Measurements from ENCODE around the gene NOC3L. TPM values are rescaled to one million over a fixed set of nuclear protein-coding genes. Genes with fewer than 3 reads are reported as not detected.

NOC3L gene
- polyA plus RNA-seq, 3 donors = 2.4 to 3.0 (median 2.7) TPM

DNA sequence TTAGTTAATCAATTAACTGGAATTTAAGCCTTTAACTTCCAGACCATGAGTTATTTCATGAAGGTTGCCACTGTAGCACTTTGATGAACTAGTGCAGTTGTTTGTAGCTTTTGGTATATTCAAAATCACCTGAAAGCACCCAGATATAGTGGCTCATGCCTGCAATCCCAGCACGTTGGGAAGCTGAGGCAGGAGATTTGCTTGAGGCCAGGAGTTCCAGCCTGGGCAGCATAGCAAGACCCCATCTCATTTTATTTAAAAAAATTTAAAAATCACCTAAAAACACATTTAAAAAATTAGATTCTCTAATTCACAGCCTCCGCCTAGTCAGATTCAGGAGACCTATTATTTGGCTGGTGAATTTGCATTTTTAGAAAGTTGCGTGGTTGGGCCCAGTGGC is 48.6 kb upstream of the NOC3L start:
- peaks cover 4 to 10% (median 6%) of the 10 kb centered on the region in 3 donors for H3K27me3 Mint-ChIP-seq (ENCODE audit: low read depth in 3 of 3)
- no CpG with 5 or more reads among the region's 3 CpGs for WGBS (ENCODE audit: insufficient coverage)

DNA sequence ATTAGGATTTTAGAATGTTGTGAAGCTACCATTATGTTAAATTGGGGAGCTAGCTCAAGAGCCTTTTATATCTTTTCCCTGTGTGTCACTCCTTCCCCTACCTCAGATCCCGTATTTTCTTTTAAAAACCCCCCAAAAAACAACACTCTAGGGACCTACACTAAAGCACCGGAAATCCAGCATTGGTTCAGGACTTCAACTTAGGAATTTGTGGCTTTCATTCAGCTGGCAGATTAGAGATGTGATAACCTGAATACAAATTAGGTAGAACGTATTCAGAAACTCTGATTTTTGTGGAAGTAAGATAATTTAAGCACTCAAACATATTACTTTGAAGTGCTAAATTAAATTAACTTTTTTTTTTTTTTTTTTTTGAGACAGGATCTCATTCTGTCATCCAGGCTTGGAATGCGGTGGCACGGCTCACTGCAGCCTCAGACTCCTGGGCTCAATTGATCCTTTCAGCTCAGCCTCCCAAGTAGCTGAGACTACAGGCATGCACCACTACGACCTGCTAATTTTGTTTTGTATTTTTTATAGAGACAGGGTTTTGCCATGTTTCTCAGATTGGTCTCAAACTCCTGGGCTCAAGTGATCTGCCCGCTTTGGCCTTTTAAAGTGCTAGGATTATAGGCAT is 46.4 kb upstream of the NOC3L start:
- Histone ChIP-seq H3K27ac (ENCODE audit: low read depth in 1 of 2, low read length in 2 of 2) (no peak overlapping the region), H4K20me1 (ENCODE audit: insufficient read depth, low read length) (peaks cover 74% of the 10 kb centered on the region), H3K9ac (ENCODE audit: insufficient read depth, low read length, poor library complexity, severe bottlenecking) (no peak overlapping the region), H3K9me3 (replicated peaks in 1 of 2; ENCODE audit: control insufficient read depth in 1 of 2, insufficient read depth in 1 of 2, low read length in 2 of 2) (no peaks in the 10 kb centered on the region), H3K4me2 (replicated peaks; ENCODE audit: extremely low read depth, low read length, poor library complexity, severe bottlenecking) (no peak overlapping the region), H3K27me3 (ENCODE audit: control insufficient read depth in 2 of 2, insufficient read depth in 2 of 2, low read length in 2 of 2) (peaks cover 0 to 2% of the 10 kb centered on the region in 2 donors), H3K4me1 (ENCODE audit: control insufficient read depth in 1 of 2, insufficient read depth in 2 of 2, low read length in 2 of 2) (peaks cover 8 to 10% of the 10 kb centered on the region in 2 donors), H3K79me2 (ENCODE audit: insufficient read depth, low read length) (peaks cover 69% of the 10 kb centered on the region), H2AFZ (ENCODE audit: insufficient read depth, low read depth, low read length, poor library complexity, severe bottlenecking) (no peak overlapping the region), H3K36me3 (replicated peaks in 1 of 2; ENCODE audit: control insufficient read depth in 1 of 2, insufficient read depth in 2 of 2, low read length in 2 of 2) (no peaks in the 10 kb centered on the region), H3K4me3 (replicated peaks in 1 of 3; ENCODE audit: low read depth in 2 of 3, low read length in 3 of 3) (no peak overlapping the region)
- H3K27me3 Mint-ChIP-seq (ENCODE audit: low read depth in 3 of 3) = peaks cover 12 to 25% (median 12%) of the 10 kb centered on the region in 3 donors
- H3K4me3 Mint-ChIP-seq = no peak overlapping the region
- peaks cover 0 to 2% (median 0%) of the 10 kb centered on the region in 7 donors for H3K9me3 Mint-ChIP-seq
- intact Hi-C loops (cut with micrococcal nuclease) = no loop called here
- TF ChIP-seq, protein P1, sequence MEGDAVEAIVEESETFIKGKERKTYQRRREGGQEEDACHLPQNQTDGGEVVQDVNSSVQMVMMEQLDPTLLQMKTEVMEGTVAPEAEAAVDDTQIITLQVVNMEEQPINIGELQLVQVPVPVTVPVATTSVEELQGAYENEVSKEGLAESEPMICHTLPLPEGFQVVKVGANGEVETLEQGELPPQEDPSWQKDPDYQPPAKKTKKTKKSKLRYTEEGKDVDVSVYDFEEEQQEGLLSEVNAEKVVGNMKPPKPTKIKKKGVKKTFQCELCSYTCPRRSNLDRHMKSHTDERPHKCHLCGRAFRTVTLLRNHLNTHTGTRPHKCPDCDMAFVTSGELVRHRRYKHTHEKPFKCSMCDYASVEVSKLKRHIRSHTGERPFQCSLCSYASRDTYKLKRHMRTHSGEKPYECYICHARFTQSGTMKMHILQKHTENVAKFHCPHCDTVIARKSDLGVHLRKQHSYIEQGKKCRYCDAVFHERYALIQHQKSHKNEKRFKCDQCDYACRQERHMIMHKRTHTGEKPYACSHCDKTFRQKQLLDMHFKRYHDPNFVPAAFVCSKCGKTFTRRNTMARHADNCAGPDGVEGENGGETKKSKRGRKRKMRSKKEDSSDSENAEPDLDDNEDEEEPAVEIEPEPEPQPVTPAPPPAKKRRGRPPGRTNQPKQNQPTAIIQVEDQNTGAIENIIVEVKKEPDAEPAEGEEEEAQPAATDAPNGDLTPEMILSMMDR (IDR thresholded peaks at IDR 0.05) = no peak
- no peak overlapping the region for H3K27ac Mint-ChIP-seq
- peaks cover 10% of the 10 kb centered on the region for H3K4me1 Mint-ChIP-seq
- no peak for DNase-seq
- no CpG with 5 or more reads among the region's 7 CpGs for WGBS (ENCODE audit: insufficient coverage)
- peaks cover 0 to 4% of the 10 kb centered on the region in 2 donors for H3K36me3 Mint-ChIP-seq

More for the DNA sequence above, 48.6 kb upstream of the NOC3L start:
- DNase-seq = no peak
- Histone ChIP-seq H3K4me3 (replicated peaks in 1 of 3; ENCODE audit: low read depth in 2 of 3, low read length in 3 of 3) (no peak overlapping the region), H3K27ac (ENCODE audit: low read depth in 1 of 2, low read length in 2 of 2) (no peak overlapping the region), H4K20me1 (ENCODE audit: insufficient read depth, low read length) (peaks cover 94% of the 10 kb centered on the region), H2AFZ (ENCODE audit: insufficient read depth, low read depth, low read length, poor library complexity, severe bottlenecking) (no peak overlapping the region), H3K36me3 (replicated peaks in 1 of 2; ENCODE audit: control insufficient read depth in 1 of 2, insufficient read depth in 2 of 2, low read length in 2 of 2) (no peaks in the 10 kb centered on the region), H3K4me1 (ENCODE audit: control insufficient read depth in 1 of 2, insufficient read depth in 2 of 2, low read length in 2 of 2) (no peaks in the 10 kb centered on the region), H3K79me2 (ENCODE audit: insufficient read depth, low read length) (peaks cover 48% of the 10 kb centered on the region), H3K27me3 (ENCODE audit: control insufficient read depth in 2 of 2, insufficient read depth in 2 of 2, low read length in 2 of 2) (no peaks in the 10 kb centered on the region), H3K9ac (ENCODE audit: insufficient read depth, low read length, poor library complexity, severe bottlenecking) (no peak overlapping the region), H3K9me3 (replicated peaks in 1 of 2; ENCODE audit: control insufficient read depth in 1 of 2, insufficient read depth in 1 of 2, low read length in 2 of 2) (no peaks in the 10 kb centered on the region), H3K4me2 (replicated peaks; ENCODE audit: extremely low read depth, low read length, poor library complexity, severe bottlenecking) (no peak overlapping the region)
- TF ChIP-seq, protein P1 (IDR thresholded peaks at IDR 0.05) = no peak
- Mint-ChIP-seq H3K27ac (no peak overlapping the region), H3K4me3 (no peak overlapping the region), H3K9me3 (no peaks in the 10 kb centered on the region), H3K36me3 (peaks cover 0 to 2% of the 10 kb centered on the region in 2 donors), H3K4me1 (no peaks in the 10 kb centered on the region)
- intact Hi-C loops (cut with micrococcal nuclease) = no loop called here

All from CD14-positive monocyte (primary cell).